LNCaP clone FGC (cell line): ENCODE measurements around the gene FLAD1.

Experiments
- DNase-seq: peaks from one replicate; pipeline ENCODE4 v3.0.0-alpha.2; 2011; ENCODE audit warnings: low read depth
- H3K4me3 ChIP-seq: 2 replicates; pipeline ENCODE4 v1.5.1; 2011; ENCODE audit warnings: mild to moderate bottlenecking, low read depth, low read length, control low read depth
- TF ChIP-seq, protein P1 (sequence below): IDR thresholded peaks from 2 replicates; pipeline ENCODE4 v1.5.1; 2012; ENCODE audit warnings: mild to moderate bottlenecking; ENCODE audit not compliant: control insufficient read depth, insufficient read depth; ENCODE audit errors: extremely low read depth

FLAD1 gene

DNA sequence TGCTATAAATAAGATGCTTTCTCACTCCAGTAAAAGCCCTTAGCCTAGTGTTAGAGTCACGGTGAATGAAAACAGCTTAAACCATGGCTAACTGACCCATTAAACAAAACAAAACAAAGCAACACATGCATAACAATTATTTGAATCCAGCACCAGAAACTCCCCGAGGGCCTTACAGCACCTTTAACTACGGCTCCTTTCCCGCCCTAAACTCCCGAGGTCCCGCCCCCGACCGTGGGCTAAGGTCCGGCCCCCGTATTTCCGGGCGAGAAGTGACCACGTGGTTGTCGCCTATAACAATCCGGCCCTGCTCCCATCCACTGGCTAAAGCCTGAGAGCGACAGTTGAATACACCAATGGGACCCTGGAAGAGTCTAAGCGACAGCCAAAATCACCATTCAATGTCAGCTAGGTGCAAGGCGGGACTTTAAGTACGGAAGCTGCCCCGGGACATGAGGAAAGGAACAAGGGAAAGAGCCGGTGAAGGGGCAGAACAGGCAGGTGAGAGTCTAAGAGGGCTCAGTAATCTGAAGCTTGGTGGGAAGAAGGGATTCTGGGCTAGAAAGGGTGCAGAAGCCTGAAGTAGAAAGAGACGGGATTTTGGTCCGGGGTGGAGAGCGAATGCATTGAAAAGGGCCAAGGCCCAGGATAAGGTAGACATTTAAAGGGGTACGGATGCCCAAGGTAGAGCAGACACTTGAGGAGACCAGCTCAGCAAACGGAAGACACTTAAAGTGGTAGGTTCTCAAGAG lies at the start of gene FLAD1:
Gene FLAD1 (plus strand): TSS at position 448 of the 752 bp plus-strand sequence. CDS start 351 bp downstream, outside the sequence.
- H3K4me3 ChIP-seq: peak within 1 kb of the TSS; percentile 74
- peak; percentile 100 for DNase-seq
- TF ChIP-seq, protein P1, sequence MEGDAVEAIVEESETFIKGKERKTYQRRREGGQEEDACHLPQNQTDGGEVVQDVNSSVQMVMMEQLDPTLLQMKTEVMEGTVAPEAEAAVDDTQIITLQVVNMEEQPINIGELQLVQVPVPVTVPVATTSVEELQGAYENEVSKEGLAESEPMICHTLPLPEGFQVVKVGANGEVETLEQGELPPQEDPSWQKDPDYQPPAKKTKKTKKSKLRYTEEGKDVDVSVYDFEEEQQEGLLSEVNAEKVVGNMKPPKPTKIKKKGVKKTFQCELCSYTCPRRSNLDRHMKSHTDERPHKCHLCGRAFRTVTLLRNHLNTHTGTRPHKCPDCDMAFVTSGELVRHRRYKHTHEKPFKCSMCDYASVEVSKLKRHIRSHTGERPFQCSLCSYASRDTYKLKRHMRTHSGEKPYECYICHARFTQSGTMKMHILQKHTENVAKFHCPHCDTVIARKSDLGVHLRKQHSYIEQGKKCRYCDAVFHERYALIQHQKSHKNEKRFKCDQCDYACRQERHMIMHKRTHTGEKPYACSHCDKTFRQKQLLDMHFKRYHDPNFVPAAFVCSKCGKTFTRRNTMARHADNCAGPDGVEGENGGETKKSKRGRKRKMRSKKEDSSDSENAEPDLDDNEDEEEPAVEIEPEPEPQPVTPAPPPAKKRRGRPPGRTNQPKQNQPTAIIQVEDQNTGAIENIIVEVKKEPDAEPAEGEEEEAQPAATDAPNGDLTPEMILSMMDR: no peak

GRCh38 chr1:154934358-154934948 lies 48.7 kb upstream of the FLAD1 start:
- no peak for DNase-seq
- no peak overlapping the region for H3K4me3 ChIP-seq
- TF ChIP-seq, protein P1: no peak

DNA sequence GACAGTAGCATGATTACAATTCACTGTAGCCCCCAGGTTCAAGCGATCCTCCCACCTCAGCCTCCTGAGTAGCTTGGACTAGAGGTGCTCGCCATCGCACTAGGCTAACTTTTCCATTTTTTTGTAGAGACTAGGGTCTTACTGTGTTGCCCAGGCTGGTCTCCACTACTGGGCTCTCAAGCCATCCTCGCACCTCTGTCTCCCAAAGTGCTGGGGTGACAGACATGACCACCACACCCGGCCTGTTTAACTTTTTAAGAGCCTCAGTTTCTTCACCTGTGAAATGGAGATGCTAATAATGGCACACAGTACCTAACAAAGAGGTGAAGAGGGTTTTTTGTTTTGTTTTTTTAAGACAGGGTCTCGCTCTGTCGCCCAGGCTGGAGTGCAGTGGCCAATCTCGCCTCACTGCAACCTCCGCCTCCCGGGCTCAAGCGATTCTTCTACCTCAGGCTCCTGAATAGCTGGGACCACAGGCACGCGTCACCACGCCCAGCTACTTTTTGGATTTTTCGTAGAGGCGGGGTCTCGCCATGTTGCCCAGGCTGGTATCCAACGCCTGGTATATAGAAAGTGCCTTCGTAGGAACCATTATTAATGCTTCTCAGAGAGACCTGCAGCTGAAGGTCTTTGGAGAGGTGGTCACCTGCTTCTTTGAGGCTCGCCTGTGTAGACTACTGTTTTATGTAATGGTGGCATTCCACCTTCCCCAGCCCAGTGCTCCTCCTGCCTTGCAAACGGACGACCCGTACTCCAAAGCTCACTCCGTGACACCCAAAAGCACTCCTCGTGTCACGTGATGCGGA lies 47.2 kb upstream of the FLAD1 start:
- TF ChIP-seq, protein P1: no peak
- peak overlapping the region; percentile 62 for H3K4me3 ChIP-seq
- DNase-seq: no peak

GRCh38 chr1:154936555-154937084 lies 46.5 kb upstream of the FLAD1 start, which contains the start of gene PMVK:
TSS of gene PMVK (minus strand) at chr1:154936719. CDS start at chr1:154936685, 34 bp downstream.
- peak within 1 kb of the TSS; percentile 62 for H3K4me3 ChIP-seq
- TF ChIP-seq, protein P1: peak; percentile 66
- DNase-seq: peak; percentile 93

DNA sequence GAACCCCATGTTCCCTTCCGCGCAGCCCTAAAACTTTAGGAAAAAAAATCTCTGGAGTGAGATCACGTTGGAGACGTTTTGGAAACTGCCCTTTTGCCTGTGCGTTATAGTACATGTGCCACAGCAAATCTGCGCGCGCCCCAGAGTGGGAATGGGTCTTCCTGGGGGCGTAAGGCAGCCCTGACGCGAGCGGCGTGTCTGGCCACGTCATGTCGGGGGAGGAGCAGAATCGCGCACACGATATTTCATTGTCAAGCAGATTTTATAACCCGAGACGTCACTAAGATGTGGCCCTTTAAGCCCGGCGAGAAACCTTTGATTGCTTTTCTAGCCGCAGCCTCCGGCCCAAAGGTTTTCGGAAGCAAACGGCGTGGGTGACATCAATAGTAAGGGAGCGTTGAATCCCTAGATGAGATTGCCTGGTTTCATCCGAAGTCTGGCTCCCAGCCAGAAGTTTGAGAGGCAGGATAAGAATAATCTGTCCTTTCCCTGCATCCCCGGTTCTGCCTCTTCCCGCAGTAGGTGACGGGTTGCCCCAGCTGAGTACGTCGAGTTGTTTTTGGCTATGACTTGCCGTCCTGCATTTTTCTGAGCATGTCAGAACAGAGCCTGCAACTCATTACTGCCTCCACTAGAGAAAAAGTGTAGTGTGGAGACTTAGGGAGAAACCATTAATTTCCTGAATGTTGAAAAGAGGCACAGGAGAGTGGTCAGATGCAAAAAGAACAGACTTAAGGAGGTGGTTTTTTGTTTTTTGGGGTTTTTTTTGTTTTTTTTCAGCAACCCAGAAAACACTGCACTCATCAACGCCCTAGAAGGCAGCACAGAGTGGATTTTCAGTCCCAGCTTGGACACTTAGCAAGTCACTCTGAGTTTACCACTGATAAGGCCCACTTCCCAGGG lies 45.8 kb upstream of the FLAD1 start:
- TF ChIP-seq, protein P1: peak; percentile 27; the same call in 1 of the 2 replicates
- H3K4me3 ChIP-seq: peak overlapping the region; percentile 62
- peak; percentile 92 for DNase-seq

GRCh38 chr1:154937988-154938386 lies 45.2 kb upstream of the FLAD1 start:
- DNase-seq: no peak
- H3K4me3 ChIP-seq: peak overlapping the region; percentile 62
- TF ChIP-seq, protein P1: no peak
